ENCODE measurements around the gene OIT3. TPM values are rescaled to one million over a fixed set of nuclear protein-coding genes. Genes with fewer than 3 reads are reported as not detected.

Gene OIT3
- total RNA-seq, 1 experiment from 2014 or later = not detected

DNA sequence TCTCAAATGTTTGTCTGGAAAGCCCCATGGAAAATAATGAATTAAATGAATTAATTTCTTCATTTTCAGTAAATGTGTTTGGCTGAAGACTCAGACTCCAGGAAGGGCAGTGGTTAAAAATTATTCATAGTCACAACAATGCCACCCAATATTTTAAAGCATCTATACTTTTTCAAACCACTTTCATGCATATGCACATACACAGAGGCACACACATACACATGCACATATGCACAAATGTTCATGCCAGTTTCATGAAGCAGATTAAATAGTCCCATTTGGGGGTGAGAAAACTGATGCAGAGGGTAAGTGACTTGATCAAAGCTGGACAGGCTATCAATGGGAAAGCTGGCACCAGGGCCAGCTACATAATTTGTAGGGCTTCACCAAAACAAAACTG lies 62.5 kb downstream of the OIT3 start:
- Mint-ChIP-seq H3K27me3 (ENCODE audit: insufficient read depth, unreplicated experiment) (no peaks in the 10 kb centered on the region), H3K27ac (ENCODE audit: low read depth, unreplicated experiment) (no peak overlapping the region), H3K9me3 (ENCODE audit: unreplicated experiment) (no peaks in the 10 kb centered on the region), H3K4me1 (ENCODE audit: insufficient read depth, unreplicated experiment) (no peaks in the 10 kb centered on the region), H3K36me3 (ENCODE audit: insufficient read depth, unreplicated experiment) (no peaks in the 10 kb centered on the region), H3K4me3 (ENCODE audit: unreplicated experiment) (no peak overlapping the region)
- POLR2A ChIA-PET = interaction anchor here (0.6 kb wide), 1 partner anchor 88 kb away, joined by 3 read pairs; no protein-coding TSS in a partner anchor
- intact Hi-C loops (cut with micrococcal nuclease) = no loop called here
- no peak for DNase-seq (ENCODE audit: unreplicated experiment)
- no TSS peak for BruUV-seq (replicated peaks)
- CTCF ChIA-PET = no interaction called here
- TF ChIP-seq CTCF (IDR thresholded peaks at IDR 0.05; ENCODE audit: unreplicated experiment) = no peak

- Mint-ChIP-seq H3K27ac (ENCODE audit: low read depth, unreplicated experiment) (no peak overlapping the region), H3K4me1 (ENCODE audit: insufficient read depth, unreplicated experiment) (peaks cover under 1% of the 10 kb centered on the region), H3K9me3 (ENCODE audit: unreplicated experiment) (peaks cover 47% of the 10 kb centered on the region), H3K27me3 (ENCODE audit: insufficient read depth, unreplicated experiment) (no peaks in the 10 kb centered on the region), H3K4me3 (ENCODE audit: unreplicated experiment) (no peak overlapping the region), H3K36me3 (ENCODE audit: insufficient read depth, unreplicated experiment) (no peaks in the 10 kb centered on the region)
- POLR2A ChIA-PET = interaction anchor here (0.6 kb wide), 1 partner anchor 9 kb away, joined by 5 read pairs; no protein-coding TSS in a partner anchor
- intact Hi-C loops (cut with micrococcal nuclease) = no loop called here
- BruUV-seq (replicated peaks) = no TSS peak
- DNase-seq (ENCODE audit: unreplicated experiment) = no peak
- CTCF ChIA-PET = no interaction called here
- no peak for TF ChIP-seq CTCF (IDR thresholded peaks at IDR 0.05; ENCODE audit: unreplicated experiment)
These were observed 83.3 kb downstream of the OIT3 start for GRCh38 chr10:72976886-72977285.

DNA sequence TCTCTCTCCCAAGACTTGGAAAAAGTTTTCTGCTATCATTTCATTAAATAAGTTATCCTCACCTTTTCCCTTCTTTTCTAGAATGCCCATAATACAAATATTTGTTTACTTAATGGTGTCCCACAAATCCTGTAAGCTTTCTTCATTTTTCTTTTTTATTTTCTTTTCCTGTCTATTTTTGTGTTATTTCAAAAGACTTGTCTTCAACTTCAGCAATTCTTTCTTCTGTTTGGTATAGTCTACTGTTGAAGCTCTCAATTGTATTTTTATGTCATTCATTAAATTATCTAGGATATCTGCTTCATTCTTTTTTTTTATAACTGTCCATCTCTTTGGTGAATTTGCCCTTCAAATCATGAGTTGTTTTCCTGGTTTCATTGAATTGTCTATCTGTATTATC lies 86.2 kb downstream of the OIT3 start:
- POLR2A ChIA-PET = interaction anchor here (1.0 kb wide), 1 partner anchor 13 kb away, joined by 3 read pairs; no protein-coding TSS in a partner anchor
- no peak for DNase-seq (ENCODE audit: unreplicated experiment)
- peaks cover 6% of the 10 kb centered on the region for H3K4me1 Mint-ChIP-seq (ENCODE audit: insufficient read depth, unreplicated experiment)
- TF ChIP-seq CTCF (IDR thresholded peaks at IDR 0.05; ENCODE audit: unreplicated experiment) = no peak
- intact Hi-C loops (cut with micrococcal nuclease) = no loop called here
- CTCF ChIA-PET = no interaction called here
- H3K27me3 Mint-ChIP-seq (ENCODE audit: insufficient read depth, unreplicated experiment) = no peaks in the 10 kb centered on the region
- no peak overlapping the region for H3K4me3 Mint-ChIP-seq (ENCODE audit: unreplicated experiment)
- no peak overlapping the region for H3K27ac Mint-ChIP-seq (ENCODE audit: low read depth, unreplicated experiment)
- no TSS peak for BruUV-seq (replicated peaks)
- H3K36me3 Mint-ChIP-seq (ENCODE audit: insufficient read depth, unreplicated experiment) = no peaks in the 10 kb centered on the region
- H3K9me3 Mint-ChIP-seq (ENCODE audit: unreplicated experiment) = peaks cover 47% of the 10 kb centered on the region

- H3K36me3 Mint-ChIP-seq (ENCODE audit: insufficient read depth, unreplicated experiment) = no peaks in the 10 kb centered on the region
- DNase-seq (ENCODE audit: unreplicated experiment) = peak; percentile 56
- CTCF ChIA-PET = no interaction called here
- H3K4me1 Mint-ChIP-seq (ENCODE audit: insufficient read depth, unreplicated experiment) = peaks cover 6% of the 10 kb centered on the region
- BruUV-seq (replicated peaks) = no TSS peak
- H3K4me3 Mint-ChIP-seq (ENCODE audit: unreplicated experiment) = no peak overlapping the region
- POLR2A ChIA-PET = interaction anchor here (0.6 kb wide), 1 partner anchor 120 kb away, joined by 3 read pairs; no protein-coding TSS in a partner anchor
- no peak for TF ChIP-seq CTCF (IDR thresholded peaks at IDR 0.05; ENCODE audit: unreplicated experiment)
- intact Hi-C loops (cut with micrococcal nuclease) = no loop called here
- peaks cover 45% of the 10 kb centered on the region for H3K9me3 Mint-ChIP-seq (ENCODE audit: unreplicated experiment)
- no peak overlapping the region for H3K27ac Mint-ChIP-seq (ENCODE audit: low read depth, unreplicated experiment)
- no peaks in the 10 kb centered on the region for H3K27me3 Mint-ChIP-seq (ENCODE audit: insufficient read depth, unreplicated experiment)
These were observed 86.8 kb downstream of the OIT3 start for GRCh38 chr10:72980348-72980747.

Measured in MCF 10A (cell line).